ENCODE measurements around the gene RASSF1.

Gene RASSF1

GRCh38 chr3:50365842-50366220, 25.2 kb upstream of the RASSF1 start:
- DNase-seq (ENCODE audit: low read depth, low spot score), result no peak

GRCh38 chr3:50365080-50365841, 24.6 kb upstream of the RASSF1 start:
- peak; percentile 86 for DNase-seq (ENCODE audit: low read depth, low spot score)

- no peak for DNase-seq (ENCODE audit: low read depth, low spot score)
Observed at GRCh38 chr3:50364573-50365079, 24.0 kb upstream of the RASSF1 start.

GRCh38 chr3:50359760-50360110, 19.1 kb upstream of the RASSF1 start:
- no peak for DNase-seq (ENCODE audit: low read depth, low spot score)

GRCh38 chr3:50358911-50359759, 18.5 kb upstream of the RASSF1 start, which contains the start of gene TMEM115:
Gene TMEM115, minus strand, starts transcription at chr3:50359521. Its CDS starts 458 bp downstream, at chr3:50359063.
- DNase-seq (ENCODE audit: low read depth, low spot score), result peak; percentile 87

- no peak for DNase-seq (ENCODE audit: low read depth, low spot score)
Observed at GRCh38 chr3:50358355-50358910, 17.8 kb upstream of the RASSF1 start.

- DNase-seq (ENCODE audit: low read depth, low spot score), result no peak
Observed at GRCh38 chr3:50357481-50357880, 16.8 kb upstream of the RASSF1 start.

GRCh38 chr3:50356553-50356952, 15.9 kb upstream of the RASSF1 start:
- no peak for DNase-seq (ENCODE audit: low read depth, low spot score)

- DNase-seq (ENCODE audit: low read depth, low spot score), result no peak
Observed at GRCh38 chr3:50355829-50356552, 15.4 kb upstream of the RASSF1 start.

- DNase-seq (ENCODE audit: low read depth, low spot score), result no peak
Observed at GRCh38 chr3:50354850-50355249, 14.2 kb upstream of the RASSF1 start.

GRCh38 chr3:50354186-50354764, 13.6 kb upstream of the RASSF1 start:
- DNase-seq (ENCODE audit: low read depth, low spot score), result no peak

- DNase-seq (ENCODE audit: low read depth, low spot score), result no peak
Observed at GRCh38 chr3:50353245-50354004, 12.8 kb upstream of the RASSF1 start.

GRCh38 chr3:50352781-50353180, 12.1 kb upstream of the RASSF1 start:
- DNase-seq (ENCODE audit: low read depth, low spot score), result no peak

GRCh38 chr3:50351323-50351697, 10.7 kb upstream of the RASSF1 start:
- no peak for DNase-seq (ENCODE audit: low read depth, low spot score)

- peak; percentile 99 for DNase-seq (ENCODE audit: low read depth, low spot score)
Observed at GRCh38 chr3:50350527-50351322, 10.1 kb upstream of the RASSF1 start, which contains the start of the genes CYB561D2 and NPRL2. Gene CYB561D2, plus strand, starts transcription at chr3:50350862. Its CDS starts 572 bp downstream, at chr3:50351434. Gene NPRL2, minus strand, starts transcription at chr3:50350775. Its CDS starts 123 bp downstream, at chr3:50350652.

GRCh38 chr3:50350213-50350526, 9.5 kb upstream of the RASSF1 start:
- no peak for DNase-seq (ENCODE audit: low read depth, low spot score)

GRCh38 chr3:50347187-50347813, 6.7 kb upstream of the RASSF1 start:
- peak; percentile 55 for DNase-seq (ENCODE audit: low read depth, low spot score)

GRCh38 chr3:50345586-50346234, 5.1 kb upstream of the RASSF1 start, which contains the start of gene ZMYND10:
Gene ZMYND10, minus strand, starts transcription at chr3:50345732. Its CDS starts 153 bp downstream, at chr3:50345579.
- peak; percentile 27 for DNase-seq (ENCODE audit: low read depth, low spot score)

GRCh38 chr3:50345008-50345407, 4.4 kb upstream of the RASSF1 start:
- no peak for DNase-seq (ENCODE audit: low read depth, low spot score)
